Measurements from ENCODE around the gene MPST.

DNA sequence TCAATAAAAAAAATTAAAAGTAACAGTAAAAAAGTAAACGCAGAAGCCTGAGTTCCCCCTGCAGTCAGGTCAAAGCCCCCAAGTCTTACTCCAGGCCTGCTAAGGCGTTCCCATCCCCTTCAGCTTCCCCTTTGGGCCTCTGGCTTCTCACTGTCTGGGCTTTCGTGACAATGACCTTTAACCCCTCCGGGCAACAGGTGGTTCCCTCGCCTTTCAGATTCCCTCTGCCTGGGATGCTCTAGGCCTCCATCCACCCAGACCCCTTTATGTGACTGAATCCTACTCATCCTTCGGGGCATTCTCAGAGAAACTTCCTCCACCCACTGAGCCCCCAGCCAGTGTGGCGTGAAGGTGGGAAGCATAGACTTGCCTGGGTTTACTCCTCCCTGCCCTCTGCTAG lies 8.0 kb downstream of the MPST start:
- TF ChIP-seq POLR2A (IDR thresholded peaks at IDR 0.05; ENCODE audit: borderline replicate concordance, extremely low read depth, insufficient read depth, insufficient read length): no peak
- TF ChIP-seq, protein P1, sequence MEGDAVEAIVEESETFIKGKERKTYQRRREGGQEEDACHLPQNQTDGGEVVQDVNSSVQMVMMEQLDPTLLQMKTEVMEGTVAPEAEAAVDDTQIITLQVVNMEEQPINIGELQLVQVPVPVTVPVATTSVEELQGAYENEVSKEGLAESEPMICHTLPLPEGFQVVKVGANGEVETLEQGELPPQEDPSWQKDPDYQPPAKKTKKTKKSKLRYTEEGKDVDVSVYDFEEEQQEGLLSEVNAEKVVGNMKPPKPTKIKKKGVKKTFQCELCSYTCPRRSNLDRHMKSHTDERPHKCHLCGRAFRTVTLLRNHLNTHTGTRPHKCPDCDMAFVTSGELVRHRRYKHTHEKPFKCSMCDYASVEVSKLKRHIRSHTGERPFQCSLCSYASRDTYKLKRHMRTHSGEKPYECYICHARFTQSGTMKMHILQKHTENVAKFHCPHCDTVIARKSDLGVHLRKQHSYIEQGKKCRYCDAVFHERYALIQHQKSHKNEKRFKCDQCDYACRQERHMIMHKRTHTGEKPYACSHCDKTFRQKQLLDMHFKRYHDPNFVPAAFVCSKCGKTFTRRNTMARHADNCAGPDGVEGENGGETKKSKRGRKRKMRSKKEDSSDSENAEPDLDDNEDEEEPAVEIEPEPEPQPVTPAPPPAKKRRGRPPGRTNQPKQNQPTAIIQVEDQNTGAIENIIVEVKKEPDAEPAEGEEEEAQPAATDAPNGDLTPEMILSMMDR (IDR thresholded peaks at IDR 0.05 in 2 of 3, conservative IDR thresholded peaks at IDR 0.05 in 1 of 3; ENCODE audit: borderline replicate concordance in 1 of 3, insufficient read depth in 1 of 3, low read depth in 2 of 3, low read length in 2 of 3): no peak
- no peak for TF ChIP-seq EZH2phosphoT487 (IDR thresholded peaks at IDR 0.05; ENCODE audit: borderline replicate concordance)
- TF ChIP-seq SP1 (IDR thresholded peaks at IDR 0.05; ENCODE audit: low read depth): no peak
- TF ChIP-seq REST (IDR thresholded peaks at IDR 0.05; ENCODE audit: low read depth): no peak
